Measurements from ENCODE around the gene GPAM. TPM values are rescaled to one million over a fixed set of nuclear protein-coding genes. Genes with fewer than 3 reads are reported as not detected.

The GPAM gene
- total RNA-seq, 2 experiments from 2014 or later: 7.5 to 13.0 TPM

DNA sequence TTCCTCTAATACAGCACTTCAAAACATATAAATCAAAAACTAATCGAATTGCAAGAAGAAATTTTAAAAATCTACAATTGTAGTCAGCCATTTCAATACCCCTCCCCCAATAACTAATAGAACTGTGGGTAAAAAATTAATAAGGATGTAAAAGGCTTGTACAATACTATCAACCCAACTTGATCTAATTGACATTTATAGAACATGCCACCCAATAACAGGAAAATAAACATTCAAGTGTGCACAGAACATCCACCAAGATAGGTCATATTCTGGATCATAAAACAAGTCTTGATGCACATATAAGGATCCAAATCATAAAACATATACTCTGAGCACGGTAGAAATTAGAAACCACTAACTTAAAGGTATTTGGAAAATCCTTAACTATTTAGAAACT, 4.0 kb upstream of the GPAM start:
- no peaks in the 10 kb centered on the region for H3K36me3 ChIP-seq (ENCODE audit: insufficient read depth, low read length)
- TF ChIP-seq EZH2phosphoT487 (IDR thresholded peaks at IDR 0.05; ENCODE audit: borderline replicate concordance, low read depth, low read length): no peak
- TF ChIP-seq, protein P1, sequence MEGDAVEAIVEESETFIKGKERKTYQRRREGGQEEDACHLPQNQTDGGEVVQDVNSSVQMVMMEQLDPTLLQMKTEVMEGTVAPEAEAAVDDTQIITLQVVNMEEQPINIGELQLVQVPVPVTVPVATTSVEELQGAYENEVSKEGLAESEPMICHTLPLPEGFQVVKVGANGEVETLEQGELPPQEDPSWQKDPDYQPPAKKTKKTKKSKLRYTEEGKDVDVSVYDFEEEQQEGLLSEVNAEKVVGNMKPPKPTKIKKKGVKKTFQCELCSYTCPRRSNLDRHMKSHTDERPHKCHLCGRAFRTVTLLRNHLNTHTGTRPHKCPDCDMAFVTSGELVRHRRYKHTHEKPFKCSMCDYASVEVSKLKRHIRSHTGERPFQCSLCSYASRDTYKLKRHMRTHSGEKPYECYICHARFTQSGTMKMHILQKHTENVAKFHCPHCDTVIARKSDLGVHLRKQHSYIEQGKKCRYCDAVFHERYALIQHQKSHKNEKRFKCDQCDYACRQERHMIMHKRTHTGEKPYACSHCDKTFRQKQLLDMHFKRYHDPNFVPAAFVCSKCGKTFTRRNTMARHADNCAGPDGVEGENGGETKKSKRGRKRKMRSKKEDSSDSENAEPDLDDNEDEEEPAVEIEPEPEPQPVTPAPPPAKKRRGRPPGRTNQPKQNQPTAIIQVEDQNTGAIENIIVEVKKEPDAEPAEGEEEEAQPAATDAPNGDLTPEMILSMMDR (conservative IDR thresholded peaks at IDR 0.05; ENCODE audit: low read length): no peak
- ChIA-PET CTCF (ENCODE audit: unreplicated experiment) (no interaction called here), POLR2A (interaction anchor here (0.5 kb wide), 1 partner anchor 141 kb away, joined by 3 read pairs; no protein-coding TSS in a partner anchor)
- H3K9me3 ChIP-seq (ENCODE audit: low read length): 0 out of 2 replicates have a peak, but pooled peaks cover 14% of the 10 kb centered on the region
- peaks cover 9% of the 10 kb centered on the region for H3K4me1 ChIP-seq (ENCODE audit: insufficient read depth, low read length, poor library complexity, severe bottlenecking)
- no peak for DNase-seq (ENCODE audit: low spot score)
- H3K4me2 ChIP-seq (ENCODE audit: low read length): no peak overlapping the region
- no peak overlapping the region for H2AFZ ChIP-seq (ENCODE audit: low read length)
- H3K9me2 ChIP-seq (ENCODE audit: insufficient read depth, low read length): no peaks in the 10 kb centered on the region
- H4K20me1 ChIP-seq (ENCODE audit: insufficient read depth, low read length): no peaks in the 10 kb centered on the region
- intact Hi-C loops (cut with micrococcal nuclease; ENCODE audit: unreplicated experiment): no loop called here
- H3K27ac ChIP-seq (ENCODE audit: low read depth, low read length, poor library complexity, severe bottlenecking): no peak overlapping the region
- BruUV-seq (replicated peaks): no TSS peak
- H3K79me2 ChIP-seq (ENCODE audit: insufficient read depth, low read depth, low read length): peaks cover 6% of the 10 kb centered on the region; the same call in 1 of the 2 replicates
- H3K4me3 ChIP-seq (ENCODE audit: low read depth, low read length, poor library complexity, severe bottlenecking): no peak overlapping the region

GRCh38 chr10:112185959-112186358, 2.4 kb upstream of the GPAM start:
- H3K4me1 ChIP-seq (ENCODE audit: insufficient read depth, low read length, poor library complexity, severe bottlenecking): peaks cover 17% of the 10 kb centered on the region
- no peaks in the 10 kb centered on the region for H3K9me2 ChIP-seq (ENCODE audit: insufficient read depth, low read length)
- ChIA-PET POLR2A (no interaction called here), CTCF (ENCODE audit: unreplicated experiment) (no interaction called here)
- intact Hi-C loops (cut with micrococcal nuclease; ENCODE audit: unreplicated experiment): no loop called here
- peaks cover 6% of the 10 kb centered on the region; the same call in 1 of the 2 replicates for H3K79me2 ChIP-seq (ENCODE audit: insufficient read depth, low read depth, low read length)
- no peak overlapping the region for H2AFZ ChIP-seq (ENCODE audit: low read length)
- no peak overlapping the region for H3K27ac ChIP-seq (ENCODE audit: low read depth, low read length, poor library complexity, severe bottlenecking)
- TF ChIP-seq, protein P1 (conservative IDR thresholded peaks at IDR 0.05; ENCODE audit: low read length): no peak
- no peak for TF ChIP-seq EZH2phosphoT487 (IDR thresholded peaks at IDR 0.05; ENCODE audit: borderline replicate concordance, low read depth, low read length)
- H3K4me3 ChIP-seq (ENCODE audit: low read depth, low read length, poor library complexity, severe bottlenecking): no peak overlapping the region
- no peaks in the 10 kb centered on the region for H4K20me1 ChIP-seq (ENCODE audit: insufficient read depth, low read length)
- no TSS peak for BruUV-seq (replicated peaks)
- no peak overlapping the region for H3K4me2 ChIP-seq (ENCODE audit: low read length)
- 0 out of 2 replicates have a peak, but pooled peaks cover 14% of the 10 kb centered on the region for H3K9me3 ChIP-seq (ENCODE audit: low read length)
- no peaks in the 10 kb centered on the region for H3K36me3 ChIP-seq (ENCODE audit: insufficient read depth, low read length)
- no peak for DNase-seq (ENCODE audit: low spot score)

GRCh38 chr10:112184379-112184778, 814 bp upstream of the GPAM start:
- intact Hi-C loops (cut with micrococcal nuclease; ENCODE audit: unreplicated experiment): loop anchor here (5.0 kb wide), 3 partner anchors 193 to 768 kb away; partner anchors contain the start of genes TCF7L2, VTI1A and ZDHHC6
- no TSS peak for BruUV-seq (replicated peaks)

More at GRCh38 chr10:112184379-112184778, 814 bp upstream of the GPAM start:
- Histone ChIP-seq H3K4me2 (ENCODE audit: low read length) (peak overlapping the region; percentile 83), H3K9me2 (ENCODE audit: insufficient read depth, low read length) (no peaks in the 10 kb centered on the region), H3K4me3 (ENCODE audit: low read depth, low read length, poor library complexity, severe bottlenecking) (peak overlapping the region; percentile 94), H3K79me2 (ENCODE audit: insufficient read depth, low read depth, low read length) (peaks cover 6% of the 10 kb centered on the region; the same call in 1 of the 2 replicates), H3K36me3 (ENCODE audit: insufficient read depth, low read length) (peaks cover 10% of the 10 kb centered on the region; the same call in 1 of the 2 replicates), H3K9me3 (ENCODE audit: low read length) (0 out of 2 replicates have a peak, but pooled peaks cover 14% of the 10 kb centered on the region), H3K27ac (ENCODE audit: low read depth, low read length, poor library complexity, severe bottlenecking) (no peak overlapping the region), H3K4me1 (ENCODE audit: insufficient read depth, low read length, poor library complexity, severe bottlenecking) (peaks cover 17% of the 10 kb centered on the region), H4K20me1 (ENCODE audit: insufficient read depth, low read length) (no peaks in the 10 kb centered on the region), H2AFZ (ENCODE audit: low read length) (peak overlapping the region; percentile 98)
- DNase-seq (ENCODE audit: low spot score): no peak
- no peak for TF ChIP-seq EZH2phosphoT487 (IDR thresholded peaks at IDR 0.05; ENCODE audit: borderline replicate concordance, low read depth, low read length)
- TF ChIP-seq, protein P1 (conservative IDR thresholded peaks at IDR 0.05; ENCODE audit: low read length): no peak
- ChIA-PET POLR2A (interaction anchor here (0.6 to 2.4 kb wide), 7 partner anchors 8 to 191 kb away, joined by 3 to 7 read pairs (median 3); no protein-coding TSS in a partner anchor), CTCF (ENCODE audit: unreplicated experiment) (interaction anchor here (0.6 kb wide), 1 partner anchor 1148 kb away, joined by 3 read pairs; no protein-coding TSS in a partner anchor)
